HepG2 (cell line): ENCODE measurements around the gene CD248. TPM values are rescaled to one million over a fixed set of nuclear protein-coding genes. Genes with fewer than 3 reads are reported as not detected.

Experiments
- ARID5B ChIP-seq: IDR thresholded peaks from 2 replicates; pipeline ENCODE4 v1.4.0; 2020; ENCODE audit warnings: mild to moderate bottlenecking, missing genetic modification reagents
- BATF2 ChIP-seq: sonication (generic); formaldehyde crosslinking; IDR thresholded peaks from 2 replicates; pipeline ENCODE4 v1.8.0; 2022; ENCODE audit warnings: mild to moderate bottlenecking, missing genetic modification reagents, moderate library complexity
- CBX1 ChIP-seq: IDR thresholded peaks from one replicate; pipeline ENCODE4 v1.6.1; 2016; ENCODE audit warnings: antibody characterized with exemption, low read depth
- DRAP1 ChIP-seq: IDR thresholded peaks from 2 replicates; pipeline ENCODE4 v1.6.1; 2016; ENCODE audit warnings: missing genetic modification reagents, missing compliant biosample characterization
- ERF ChIP-seq: IDR thresholded peaks from 2 replicates; pipeline ENCODE4 v1.6.1; 2018; ENCODE audit warnings: missing biosample characterization, missing genetic modification reagents
- HMG20A ChIP-seq: IDR thresholded peaks from 2 replicates; pipeline ENCODE4 v1.6.1; 2016; ENCODE audit warnings: borderline replicate concordance
- HNRNPUL1 ChIP-seq: fragments of 200-400 bp; formaldehyde crosslinking; IDR thresholded peaks from 2 replicates; pipeline ENCODE4 v1.6.1; 2017; ENCODE audit warnings: low read depth, mild to moderate bottlenecking, low read length, moderate library complexity
- MATR3 ChIP-seq: sonication (generic); formaldehyde crosslinking; IDR thresholded peaks from 2 replicates; pipeline ENCODE4 v1.4.0; 2020; ENCODE audit warnings: missing genetic modification reagents
- MTF2 ChIP-seq: sonication (generic); formaldehyde crosslinking; IDR thresholded peaks from 2 replicates; pipeline ENCODE4 v1.5.0; 2020; ENCODE audit warnings: missing genetic modification reagents, borderline replicate concordance
- MYC ChIP-seq: sonication (generic); formaldehyde crosslinking; IDR thresholded peaks from 2 replicates; pipeline ENCODE4 v1.9.0; 2021; ENCODE audit warnings: missing genetic modification reagents, borderline replicate concordance
- NR2C2 ChIP-seq: sonication (generic); formaldehyde crosslinking; IDR thresholded peaks from 2 replicates; pipeline ENCODE4 v1.4.0; 2020; ENCODE audit warnings: missing genetic modification reagents, mild to moderate bottlenecking, moderate library complexity, borderline replicate concordance
- POLR2AphosphoS5 ChIP-seq: IDR thresholded peaks from 2 replicates; pipeline ENCODE4 v1.6.1; 2012; ENCODE audit warnings: low read depth, low read length
- SIN3A ChIP-seq: IDR thresholded peaks from 2 replicates; pipeline ENCODE4 v1.6.1; 2011; ENCODE audit warnings: low read depth, mild to moderate bottlenecking, control low read depth, low read length, borderline replicate concordance
- SMARCC2 ChIP-seq: fragments of 450-650 bp; IDR thresholded peaks from 2 replicates; pipeline ENCODE4 v1.6.1; 2017; ENCODE audit warnings: antibody characterized with exemption, mild to moderate bottlenecking
- ZFP36L1 ChIP-seq: sonication (generic); formaldehyde crosslinking; IDR thresholded peaks from 2 replicates; pipeline ENCODE4 v1.8.0; 2022; ENCODE audit warnings: mild to moderate bottlenecking, missing genetic modification reagents, moderate library complexity
- ZNF224 ChIP-seq: sonication (generic); formaldehyde crosslinking; IDR thresholded peaks from 2 replicates; pipeline ENCODE4 v1.5.0; 2020; ENCODE audit warnings: mild to moderate bottlenecking, missing genetic modification reagents
- ZNF24 ChIP-seq: fragments of 450-650 bp; IDR thresholded peaks from 2 replicates; pipeline ENCODE4 v1.6.1; 2017; ENCODE audit warnings: antibody characterized with exemption, mild to moderate bottlenecking
- ZNF512 ChIP-seq: sonication (generic); formaldehyde crosslinking; IDR thresholded peaks from 2 replicates; pipeline ENCODE4 v1.4.0; 2020; ENCODE audit warnings: mild to moderate bottlenecking, missing genetic modification reagents
- ZNF772 ChIP-seq: sonication (generic); formaldehyde crosslinking; IDR thresholded peaks from 2 replicates; pipeline ENCODE4 v1.5.0; 2020; ENCODE audit warnings: mild to moderate bottlenecking, missing genetic modification reagents
- ZSCAN22 ChIP-seq: sonication (generic); formaldehyde crosslinking; IDR thresholded peaks from 2 replicates; pipeline ENCODE4 v1.4.0; 2020; ENCODE audit warnings: mild to moderate bottlenecking, missing genetic modification reagents
- polyA plus RNA-seq, 8 experiments: library from polyadenylated mRNA; depleted of rRNA in 3 of 8; stranded (reverse) in 7 of 8; unstranded in 1 of 8; fragments of >200 nt; fragmentation: Illumina TruSeq in 4 of 8; extraction: Trizol in 4 of 8; gene quantifications; 2 replicates each; pipeline versions ENCODE4 v1.2.1 to v1.2.3, GENCODE V29; 2011 to 2016; ENCODE audit warnings: low read depth in 4 of 8, missing spikeins in 1 of 8, mixed read lengths in 1 of 8; ENCODE audit not compliant: insufficient read depth in 1 of 8
- total RNA-seq, 5 experiments: library from RNA; depleted of rRNA; stranded (reverse); fragments of >200 nt; fragmentation: Illumina TruSeq; extraction: Trizol; gene quantifications; 2 replicates each; pipeline ENCODE4 v1.2.3, GENCODE V29; 2016; ENCODE audit warnings: low read depth in 1 of 5

The CD248 gene
- total and polyA plus RNA-seq, 2 of the 13 experiments (the other 11 are each of a cell fraction or from before 2014, with no cell fraction given), result 0.25 to 0.35 TPM

- TF ChIP-seq ARID5B (CRISPR knock-in tag), result no peak
- TF ChIP-seq BATF2 (CRISPR knock-in tag), result no peak
- TF ChIP-seq MATR3 (CRISPR knock-in tag), result no peak
- TF ChIP-seq HMG20A, result no peak
- TF ChIP-seq SMARCC2, result no peak
- TF ChIP-seq MTF2, result no peak
- no peak for TF ChIP-seq DRAP1
- no peak; the same call in 1 of the 2 replicates for TF ChIP-seq MYC (CRISPR knock-in tag)
- no peak for TF ChIP-seq ZNF512 (CRISPR knock-in tag)
- no peak for TF ChIP-seq ZNF224 (CRISPR knock-in tag)
- no peak for TF ChIP-seq HNRNPUL1
- 0 out of 2 replicates have a peak, but pooled peaks have one; percentile 46 for TF ChIP-seq ERF
- no peak for TF ChIP-seq ZSCAN22
- TF ChIP-seq ZNF772 (CRISPR knock-in tag), result no peak
- TF ChIP-seq NR2C2 (CRISPR knock-in tag), result no peak
- TF ChIP-seq SIN3A, result no peak
- TF ChIP-seq ZNF24, result no peak
- peak; percentile 81 for TF ChIP-seq POLR2AphosphoS5
- no peak for TF ChIP-seq CBX1
- peak; percentile 35; the same call in 1 of the 2 replicates for TF ChIP-seq ZFP36L1 (CRISPR knock-in tag)
Observed at GRCh38 chr11:66313321-66314185, 3.3 kb downstream of the CD248 start (continued).
